ENCODE results near the gene C1orf115.

Gene C1orf115

DNA sequence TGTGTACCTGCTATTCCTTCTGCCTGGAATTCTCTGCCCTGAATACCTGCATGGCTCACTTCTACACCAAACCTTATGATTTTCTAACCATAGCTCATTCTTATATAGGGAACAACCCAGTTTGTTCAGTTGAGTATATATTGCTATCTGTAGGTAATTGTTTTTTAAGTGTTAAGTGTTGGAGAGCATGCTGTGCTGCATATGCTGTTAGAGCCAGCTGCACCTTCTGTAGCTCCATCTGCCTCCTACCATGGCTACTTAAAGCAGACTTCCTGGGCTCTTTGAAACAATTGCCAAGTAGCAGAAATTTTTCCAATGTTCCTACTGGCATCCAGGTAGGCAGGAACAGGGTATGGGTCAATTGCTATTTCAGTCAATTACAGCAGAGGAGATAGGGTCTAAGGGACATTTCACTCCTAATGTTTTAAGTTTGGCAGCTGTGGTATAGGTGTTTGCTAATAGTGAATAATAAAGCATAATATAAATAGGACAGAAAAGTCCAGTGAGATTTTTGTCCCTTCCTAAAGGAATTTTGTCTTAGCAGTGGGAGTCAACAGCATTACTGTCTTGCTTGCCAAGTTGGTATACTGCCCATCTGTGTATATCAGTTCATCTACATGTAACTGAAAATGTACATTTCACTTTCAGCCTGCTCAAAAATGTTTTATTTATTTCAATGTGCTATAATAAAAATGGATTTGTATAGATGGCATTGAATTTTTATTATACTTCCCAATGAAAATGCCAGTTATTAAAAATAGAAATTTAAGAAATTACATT, 34.0 kb upstream of the C1orf115 start:
- Histone ChIP-seq H4K20me1 (ENCODE audit: insufficient read depth) (no peaks in the 10 kb centered on the region), H3K4me1 (ENCODE audit: low read depth, poor library complexity, severe bottlenecking) (no peaks in the 10 kb centered on the region), H3K9ac (no peak overlapping the region), H3K27ac (no peak overlapping the region), H3K4me3 (IDR thresholded peaks at IDR 0.05; ENCODE audit: insufficient read depth, low read depth, low read length) (no peak overlapping the region), H3K27me3 (ENCODE audit: insufficient read depth, low read depth) (no peaks in the 10 kb centered on the region), H3K36me3 (ENCODE audit: insufficient read depth) (no peaks in the 10 kb centered on the region; the same call in 1 of the 2 replicates), H3K4me2 (no peak overlapping the region), H2AFZ (ENCODE audit: low read depth) (no peak overlapping the region), H3K79me2 (ENCODE audit: insufficient read depth, low read depth) (no peaks in the 10 kb centered on the region)
- TF ChIP-seq, protein P1, sequence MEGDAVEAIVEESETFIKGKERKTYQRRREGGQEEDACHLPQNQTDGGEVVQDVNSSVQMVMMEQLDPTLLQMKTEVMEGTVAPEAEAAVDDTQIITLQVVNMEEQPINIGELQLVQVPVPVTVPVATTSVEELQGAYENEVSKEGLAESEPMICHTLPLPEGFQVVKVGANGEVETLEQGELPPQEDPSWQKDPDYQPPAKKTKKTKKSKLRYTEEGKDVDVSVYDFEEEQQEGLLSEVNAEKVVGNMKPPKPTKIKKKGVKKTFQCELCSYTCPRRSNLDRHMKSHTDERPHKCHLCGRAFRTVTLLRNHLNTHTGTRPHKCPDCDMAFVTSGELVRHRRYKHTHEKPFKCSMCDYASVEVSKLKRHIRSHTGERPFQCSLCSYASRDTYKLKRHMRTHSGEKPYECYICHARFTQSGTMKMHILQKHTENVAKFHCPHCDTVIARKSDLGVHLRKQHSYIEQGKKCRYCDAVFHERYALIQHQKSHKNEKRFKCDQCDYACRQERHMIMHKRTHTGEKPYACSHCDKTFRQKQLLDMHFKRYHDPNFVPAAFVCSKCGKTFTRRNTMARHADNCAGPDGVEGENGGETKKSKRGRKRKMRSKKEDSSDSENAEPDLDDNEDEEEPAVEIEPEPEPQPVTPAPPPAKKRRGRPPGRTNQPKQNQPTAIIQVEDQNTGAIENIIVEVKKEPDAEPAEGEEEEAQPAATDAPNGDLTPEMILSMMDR (conservative IDR thresholded peaks at IDR 0.05; ENCODE audit: low read depth, low read length): no peak

DNA sequence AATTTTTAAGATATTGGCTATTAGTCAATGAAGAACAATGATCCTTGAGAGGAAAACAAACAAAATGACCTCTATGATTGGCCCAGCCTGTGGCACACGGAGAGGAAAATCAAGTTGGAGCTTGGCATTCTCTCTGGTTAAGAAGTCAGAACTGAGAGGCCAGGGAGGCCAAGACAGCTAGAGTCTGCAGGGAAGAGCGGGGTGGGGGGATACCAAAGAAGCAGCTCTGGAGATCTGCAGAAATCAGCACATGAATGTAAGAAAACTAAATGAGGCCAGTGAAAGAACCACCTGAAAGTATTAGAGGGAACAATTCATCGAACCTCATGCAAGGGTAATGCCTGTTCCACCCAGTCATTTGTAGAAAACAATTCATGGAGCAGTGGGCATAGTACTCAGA, 23.8 kb upstream of the C1orf115 start:
- Histone ChIP-seq H3K27ac (no peak overlapping the region), H3K9ac (no peak overlapping the region), H3K4me1 (ENCODE audit: low read depth, poor library complexity, severe bottlenecking) (no peaks in the 10 kb centered on the region), H4K20me1 (ENCODE audit: insufficient read depth) (no peaks in the 10 kb centered on the region), H3K27me3 (ENCODE audit: insufficient read depth, low read depth) (no peaks in the 10 kb centered on the region), H3K36me3 (ENCODE audit: insufficient read depth) (no peaks in the 10 kb centered on the region), H2AFZ (ENCODE audit: low read depth) (no peak overlapping the region), H3K4me3 (IDR thresholded peaks at IDR 0.05; ENCODE audit: insufficient read depth, low read depth, low read length) (no peak overlapping the region), H3K4me2 (no peak overlapping the region), H3K79me2 (ENCODE audit: insufficient read depth, low read depth) (no peaks in the 10 kb centered on the region)
- TF ChIP-seq, protein P1 (conservative IDR thresholded peaks at IDR 0.05; ENCODE audit: low read depth, low read length): no peak

DNA sequence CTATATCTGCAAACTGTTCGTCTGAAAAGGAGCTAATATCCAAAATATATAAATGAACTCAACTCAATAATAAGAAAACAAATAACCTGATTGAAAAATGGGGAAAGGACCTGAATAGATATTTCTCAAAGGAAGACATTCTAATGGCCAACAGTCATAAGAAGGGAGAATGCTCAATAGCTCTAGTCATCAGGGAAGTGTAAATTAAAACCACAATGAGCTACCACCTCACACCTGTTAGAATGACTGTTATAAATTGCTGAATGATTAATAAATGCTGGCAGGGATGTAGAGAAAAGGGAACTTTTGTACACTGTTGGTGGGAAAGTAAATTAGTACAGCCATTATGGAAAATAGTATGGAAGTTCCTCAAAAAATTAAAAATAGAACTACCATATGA, 21.2 kb upstream of the C1orf115 start:
- Histone ChIP-seq H3K4me2 (no peak overlapping the region), H3K79me2 (ENCODE audit: insufficient read depth, low read depth) (no peaks in the 10 kb centered on the region), H3K9ac (no peak overlapping the region), H2AFZ (ENCODE audit: low read depth) (no peak overlapping the region), H3K4me1 (ENCODE audit: low read depth, poor library complexity, severe bottlenecking) (no peaks in the 10 kb centered on the region), H3K4me3 (IDR thresholded peaks at IDR 0.05; ENCODE audit: insufficient read depth, low read depth, low read length) (no peak overlapping the region), H3K27ac (no peak overlapping the region), H3K27me3 (ENCODE audit: insufficient read depth, low read depth) (no peaks in the 10 kb centered on the region), H4K20me1 (ENCODE audit: insufficient read depth) (no peaks in the 10 kb centered on the region), H3K36me3 (ENCODE audit: insufficient read depth) (no peaks in the 10 kb centered on the region)
- TF ChIP-seq, protein P1 (conservative IDR thresholded peaks at IDR 0.05; ENCODE audit: low read depth, low read length): no peak

DNA sequence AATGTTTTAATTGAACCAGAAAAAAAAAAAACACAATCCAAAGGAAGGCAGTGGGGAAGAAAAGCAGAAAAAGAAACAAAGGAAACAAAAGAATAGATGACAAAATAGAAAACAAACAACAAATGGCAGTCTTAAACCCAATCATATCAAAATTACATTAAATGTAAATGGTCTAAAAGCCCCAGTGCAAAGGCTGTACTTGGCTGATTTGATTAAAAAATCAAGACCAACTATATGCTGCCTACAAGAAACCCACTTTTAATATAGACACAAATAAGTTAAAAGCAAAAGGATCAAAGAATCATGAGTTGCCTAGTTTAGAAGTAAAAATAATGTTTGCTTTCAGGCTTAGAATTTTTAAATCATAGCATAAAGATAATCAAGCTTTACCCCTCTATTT, 19.8 kb upstream of the C1orf115 start:
- no peak overlapping the region for H3K27ac ChIP-seq
- no peaks in the 10 kb centered on the region for H3K4me1 ChIP-seq (ENCODE audit: low read depth, poor library complexity, severe bottlenecking)
- TF ChIP-seq, protein P1 (conservative IDR thresholded peaks at IDR 0.05; ENCODE audit: low read depth, low read length): no peak
- H3K36me3 ChIP-seq (ENCODE audit: insufficient read depth): no peaks in the 10 kb centered on the region
- H3K4me3 ChIP-seq (IDR thresholded peaks at IDR 0.05; ENCODE audit: insufficient read depth, low read depth, low read length): no peak overlapping the region
- no peaks in the 10 kb centered on the region for H3K79me2 ChIP-seq (ENCODE audit: insufficient read depth, low read depth)
- H3K9ac ChIP-seq: no peak overlapping the region
- no peaks in the 10 kb centered on the region for H4K20me1 ChIP-seq (ENCODE audit: insufficient read depth)
- no peak overlapping the region for H2AFZ ChIP-seq (ENCODE audit: low read depth)
- no peaks in the 10 kb centered on the region for H3K27me3 ChIP-seq (ENCODE audit: insufficient read depth, low read depth)
- H3K4me2 ChIP-seq: no peak overlapping the region

Measured in KMS-11 (cell line).